Measurements from ENCODE around the gene ABCA4.

The ABCA4 gene

GRCh38 chr1:94029130-94029993 lies 91.6 kb downstream of the ABCA4 start:
- TF ChIP-seq EZH2phosphoT487 (IDR thresholded peaks at IDR 0.05; ENCODE audit: low read length), result no peak
- TF ChIP-seq EZH2 (optimal IDR thresholded peaks at IDR 0.05; ENCODE audit: low read depth, low read length), result no peak
- TF ChIP-seq CTCF (IDR thresholded peaks at IDR 0.05; ENCODE audit: low read length), result no peak
- H3K9me3 ChIP-seq (replicated peaks; ENCODE audit: insufficient read depth, low read length), result no peaks in the 10 kb centered on the region
- H4K20me1 ChIP-seq (ENCODE audit: insufficient read depth, low read length), result no peaks in the 10 kb centered on the region
- no peaks in the 10 kb centered on the region for H3K79me2 ChIP-seq (ENCODE audit: low read length)
- no peaks in the 10 kb centered on the region for H3K36me3 ChIP-seq (replicated peaks; ENCODE audit: insufficient read depth, low read length)
- no peak overlapping the region for H2AFZ ChIP-seq (ENCODE audit: low read length)
- H3K27me3 ChIP-seq (replicated peaks; ENCODE audit: insufficient read depth, low read length), result no peaks in the 10 kb centered on the region
- H3K9me2 ChIP-seq (replicated peaks; ENCODE audit: insufficient read depth, low read length), result no peaks in the 10 kb centered on the region
- H3K4me1 ChIP-seq (ENCODE audit: low read length), result no peaks in the 10 kb centered on the region
- DNase-seq, result no peak
- H3F3A ChIP-seq (ENCODE audit: insufficient read depth, low read length), result no peaks in the 10 kb centered on the region
- H3K27ac ChIP-seq (ENCODE audit: low read length), result no peak overlapping the region
- no peak overlapping the region for H3K4me3 ChIP-seq (ENCODE audit: low read length)
- H3K9ac ChIP-seq (ENCODE audit: low read length), result no peak overlapping the region
- no peak overlapping the region for H3K4me2 ChIP-seq (ENCODE audit: low read depth, low read length)

GRCh38 chr1:94027721-94028515 lies 93.0 kb downstream of the ABCA4 start:
- no peaks in the 10 kb centered on the region for H3K36me3 ChIP-seq (replicated peaks; ENCODE audit: insufficient read depth, low read length)
- no peak overlapping the region for H3K27ac ChIP-seq (ENCODE audit: low read length)
- H3K9me3 ChIP-seq (replicated peaks; ENCODE audit: insufficient read depth, low read length), result no peaks in the 10 kb centered on the region
- H3K79me2 ChIP-seq (ENCODE audit: low read length), result no peaks in the 10 kb centered on the region
- no peak for DNase-seq
- no peak overlapping the region for H3K9ac ChIP-seq (ENCODE audit: low read length)
- no peaks in the 10 kb centered on the region for H3K27me3 ChIP-seq (replicated peaks; ENCODE audit: insufficient read depth, low read length)
- no peak overlapping the region for H3K4me3 ChIP-seq (ENCODE audit: low read length)
- H3K9me2 ChIP-seq (replicated peaks; ENCODE audit: insufficient read depth, low read length), result no peaks in the 10 kb centered on the region
- H3K4me1 ChIP-seq (ENCODE audit: low read length), result no peaks in the 10 kb centered on the region
- no peak for TF ChIP-seq CTCF (IDR thresholded peaks at IDR 0.05; ENCODE audit: low read length)
- TF ChIP-seq EZH2phosphoT487 (IDR thresholded peaks at IDR 0.05; ENCODE audit: low read length), result no peak
- no peak for TF ChIP-seq EZH2 (optimal IDR thresholded peaks at IDR 0.05; ENCODE audit: low read depth, low read length)
- H4K20me1 ChIP-seq (ENCODE audit: insufficient read depth, low read length), result no peaks in the 10 kb centered on the region
- H3F3A ChIP-seq (ENCODE audit: insufficient read depth, low read length), result no peaks in the 10 kb centered on the region
- no peak overlapping the region for H3K4me2 ChIP-seq (ENCODE audit: low read depth, low read length)
- H2AFZ ChIP-seq (ENCODE audit: low read length), result no peak overlapping the region

- H3K9me2 ChIP-seq (replicated peaks; ENCODE audit: insufficient read depth, low read length), result no peaks in the 10 kb centered on the region
- H3K79me2 ChIP-seq (ENCODE audit: low read length), result no peaks in the 10 kb centered on the region
- no peak overlapping the region for H3K4me2 ChIP-seq (ENCODE audit: low read depth, low read length)
- no peak for TF ChIP-seq CTCF (IDR thresholded peaks at IDR 0.05; ENCODE audit: low read length)
- no peak for TF ChIP-seq EZH2 (optimal IDR thresholded peaks at IDR 0.05; ENCODE audit: low read depth, low read length)
- TF ChIP-seq EZH2phosphoT487 (IDR thresholded peaks at IDR 0.05; ENCODE audit: low read length), result no peak
- H3K36me3 ChIP-seq (replicated peaks; ENCODE audit: insufficient read depth, low read length), result no peaks in the 10 kb centered on the region
- H3K4me1 ChIP-seq (ENCODE audit: low read length), result no peaks in the 10 kb centered on the region
- H4K20me1 ChIP-seq (ENCODE audit: insufficient read depth, low read length), result no peaks in the 10 kb centered on the region
- no peak overlapping the region for H3K9ac ChIP-seq (ENCODE audit: low read length)
- DNase-seq, result no peak
- no peaks in the 10 kb centered on the region for H3F3A ChIP-seq (ENCODE audit: insufficient read depth, low read length)
- no peak overlapping the region for H3K27ac ChIP-seq (ENCODE audit: low read length)
- H3K27me3 ChIP-seq (replicated peaks; ENCODE audit: insufficient read depth, low read length), result no peaks in the 10 kb centered on the region
- no peak overlapping the region for H2AFZ ChIP-seq (ENCODE audit: low read length)
- no peak overlapping the region for H3K4me3 ChIP-seq (ENCODE audit: low read length)
- H3K9me3 ChIP-seq (replicated peaks; ENCODE audit: insufficient read depth, low read length), result no peaks in the 10 kb centered on the region
These were observed 94.1 kb downstream of the ABCA4 start for GRCh38 chr1:94026619-94027380.
